IMR-90 (cell line): ENCODE data around the gene EVL. TPM values are rescaled to one million over a fixed set of nuclear protein-coding genes. Genes with fewer than 3 reads are reported as not detected.

Source experiments
- ATAC-seq: fragments of 200-7000 bp; cut with Tn5 transposase; 2 replicates; pipeline ENCODE4 v1.9.1; 2020; ENCODE audit warnings: low read depth, mild to moderate bottlenecking, moderate library complexity
- BruUV-seq: library from RNA; stranded (reverse); fragments of 400-500 nt; replicated peaks from 2 replicates; lab custom pipeline; 2021; lab: Mats Ljungman, UMichigan
- CTCF ChIA-PET: fragments of 300-600 bp; formaldehyde crosslinking; extraction: SDS; loops from one replicate; lab custom pipeline; 2021; ENCODE audit warnings: antibody characterized with exemption; lab: Yijun Ruan, JAX
- POLR2A ChIA-PET: fragments of 300-600 bp; sonication (Branson Sonifier 250); formaldehyde crosslinking; loops from one replicate; lab custom pipeline; 2022; ENCODE audit warnings: antibody characterized with exemption; ENCODE audit not compliant: unreplicated experiment; lab: Charles Lee
- DNase-seq: peaks from one replicate; pipeline ENCODE4 v3.0.0; 2013
- H2AFZ ChIP-seq: replicated peaks from 2 replicates; pipeline ENCODE3; 2013; ENCODE audit warnings: low read length, mild to moderate bottlenecking; ENCODE audit not compliant: poor library complexity
- H2AK5ac ChIP-seq: 2 replicates; pipeline ENCODE4 v1.6.1; 2013; ENCODE audit warnings: low read depth, low read length, inconsistent platforms
- H2AK9ac ChIP-seq: replicated peaks from 2 replicates; pipeline ENCODE3; 2013; ENCODE audit warnings: mild to moderate bottlenecking, low read depth, low read length, moderate library complexity; ENCODE audit not compliant: poor library complexity
- H2BK120ac ChIP-seq: 2 replicates; pipeline ENCODE4 v1.6.1; 2013; ENCODE audit warnings: low read depth, low read length, inconsistent platforms
- H2BK15ac ChIP-seq: 3 replicates; pipeline ENCODE4 v1.6.1; 2013; ENCODE audit warnings: low read depth, low read length, inconsistent platforms
- H2BK20ac ChIP-seq: 2 replicates; pipeline ENCODE4 v1.6.1; 2013; ENCODE audit warnings: low read depth, mild to moderate bottlenecking, inconsistent platforms, low read length, moderate library complexity
- H2BK5ac ChIP-seq: 2 replicates; pipeline ENCODE4 v1.6.1; 2013; ENCODE audit warnings: mild to moderate bottlenecking, low read depth, low read length, inconsistent platforms; ENCODE audit not compliant: poor library complexity, severe bottlenecking
- H3K14ac ChIP-seq: replicated peaks from 2 replicates; pipeline ENCODE4 v1.6.1; 2013; ENCODE audit warnings: low read depth, low read length, inconsistent platforms
- H3K18ac ChIP-seq: 2 replicates; pipeline ENCODE4 v1.6.1; 2013; ENCODE audit warnings: low read depth, low read length, control low read depth
- H3K23ac ChIP-seq: 2 replicates; pipeline ENCODE4 v1.6.1; 2013; ENCODE audit warnings: low read depth, low read length, inconsistent platforms
- H3K27ac ChIP-seq: 2 replicates; pipeline ENCODE4 v1.5.1; 2013; ENCODE audit warnings: mild to moderate bottlenecking, control low read depth, low read length; ENCODE audit not compliant: insufficient read depth
- H3K27me3 ChIP-seq: 2 replicates; pipeline ENCODE4 v1.6.1; 2013; ENCODE audit warnings: low read length; ENCODE audit not compliant: control insufficient read depth, insufficient read depth
- H3K36me3 ChIP-seq: 2 replicates; pipeline ENCODE4 v1.6.1; 2013; ENCODE audit warnings: low read length, mixed read lengths; ENCODE audit not compliant: control insufficient read depth, insufficient read depth
- H3K4ac ChIP-seq: 2 replicates; pipeline ENCODE4 v1.6.1; 2013; ENCODE audit warnings: low read depth, low read length, inconsistent platforms
- H3K4me1 ChIP-seq: 2 replicates; pipeline ENCODE4 v1.6.1; 2013; ENCODE audit warnings: low read length, mixed read lengths; ENCODE audit not compliant: control insufficient read depth, insufficient read depth
- H3K4me2 ChIP-seq: 2 replicates; pipeline ENCODE4 v1.6.1; 2013; ENCODE audit warnings: low read depth, mild to moderate bottlenecking, control low read depth, low read length, moderate library complexity
- H3K4me3 ChIP-seq: 2 replicates; pipeline ENCODE4 v1.5.1; 2013; ENCODE audit warnings: low read depth, mild to moderate bottlenecking, control low read depth, low read length, moderate library complexity; ENCODE audit not compliant: insufficient read depth
- H3K56ac ChIP-seq: 2 replicates; pipeline ENCODE4 v1.6.1; 2013; ENCODE audit warnings: low read length, inconsistent platforms; ENCODE audit not compliant: insufficient read depth; ENCODE audit errors: extremely low read depth
- H3K79me1 ChIP-seq, 2 experiments: 2 replicates each; pipeline ENCODE4 v1.6.1; 2013; ENCODE audit warnings: low read length in 2 of 2, inconsistent platforms in 1 of 2, low read depth in 1 of 2
- H3K9ac ChIP-seq: 2 replicates; pipeline ENCODE4 v1.6.1; 2013; ENCODE audit warnings: low read depth, low read length, control low read depth
- H3K9me1 ChIP-seq: 2 replicates; pipeline ENCODE4 v1.6.1; 2013; ENCODE audit warnings: low read length, inconsistent platforms; ENCODE audit not compliant: insufficient read depth
- H3K9me3 ChIP-seq: 2 replicates; pipeline ENCODE4 v1.6.1; 2013; ENCODE audit warnings: low read length; ENCODE audit not compliant: control insufficient read depth, insufficient read depth
- H4K20me1 ChIP-seq: 2 replicates; pipeline ENCODE4 v1.6.1; 2013; ENCODE audit warnings: low read length, inconsistent platforms; ENCODE audit not compliant: insufficient read depth
- H4K5ac ChIP-seq: 2 replicates; pipeline ENCODE4 v1.6.1; 2013; ENCODE audit warnings: mild to moderate bottlenecking, low read depth, low read length, control low read depth
- H4K8ac ChIP-seq, 2 experiments: 2 replicates each; pipeline ENCODE4 v1.6.1; 2013; ENCODE audit warnings: low read depth in 2 of 2, low read length in 2 of 2, control low read depth in 1 of 2, inconsistent platforms in 1 of 2
- H4K91ac ChIP-seq: 2 replicates; pipeline ENCODE4 v1.6.1; 2013; ENCODE audit warnings: low read depth, low read length, inconsistent platforms; ENCODE audit not compliant: insufficient read depth
- POLR2A ChIP-seq: IDR thresholded peaks from 2 replicates; pipeline ENCODE4 v1.6.1; 2012; ENCODE audit warnings: mild to moderate bottlenecking, low read depth, low read length
- WGBS, 2 experiments: methylation state at CpG; one replicate each; pipeline versions ENCODE4 v1.1.5 to v1.1.7; 2013; ENCODE audit warnings: missing lambda C conversion rate in 2 of 2; ENCODE audit not compliant: insufficient read length in 1 of 2; ENCODE audit errors: extremely low coverage in 2 of 2; 5-methylcytosine and 5-hydroxymethylcytosine counted together
- dilution Hi-C: fragments of 300-500 bp; cut with HindIII; formaldehyde crosslinking; loops from one replicate; pipeline ENCODE4 v1.14.3; 2018; ENCODE audit warnings: low sequenced_read_pairs; ENCODE audit not compliant: unreplicated experiment
- in situ Hi-C: fragments of 300-500 bp; cut with MboI; formaldehyde crosslinking; loops from 3 replicates; pipeline ENCODE4 v1.14.3; 2019; ENCODE audit warnings: low sequenced_read_pairs, inconsistent platforms, mixed read lengths
- intact Hi-C: fragments of 100-400 bp; cut with micrococcal nuclease; formaldehyde crosslinking; loops from 2 replicates; pipeline ENCODE4 v1.10.0; 2022
- polyA plus RNA-seq, 3 experiments: library from polyadenylated mRNA; depleted of rRNA; stranded (reverse); fragments of >200 nt; gene quantifications; 2 replicates each; pipeline ENCODE4 v1.2.3, GENCODE V29; 2012; ENCODE audit warnings: low replicate concordance in 1 of 3
- total RNA-seq: library from RNA; depleted of rRNA; stranded (reverse); fragments of >200 nt; gene quantifications from 2 replicates; pipeline ENCODE4 v1.2.3, GENCODE V29; 2012

EVL gene
- total and polyA plus RNA-seq, 2 of the 4 experiments (the other 2 are of a cell fraction): 7.2 to 36.5 TPM

GRCh38 chr14:100048786-100049185 is 16.4 kb upstream of the EVL start:
- Histone ChIP-seq H3K9ac (no peak overlapping the region), H2AK5ac (no peak overlapping the region; the same call in 1 of the 2 replicates), H3K36me3 (no peaks in the 10 kb centered on the region), H2AK9ac (no peak overlapping the region), H4K20me1 (no peaks in the 10 kb centered on the region; the same call in 1 of the 2 replicates), H3K27ac (no peak overlapping the region), H3K23ac (no peak overlapping the region), H3K18ac (no peak overlapping the region), H3K79me1 (peaks cover 14 to 18% of the 10 kb centered on the region in 2 experiments), H2BK120ac (no peak overlapping the region), H3K14ac (no peak overlapping the region), H3K4me1 (peaks cover 14% of the 10 kb centered on the region), H4K5ac (no peak overlapping the region), H3K9me1 (no peaks in the 10 kb centered on the region), H3K56ac (no peak overlapping the region), H2BK5ac (no peak overlapping the region), H4K8ac (no peak overlapping the region), H2BK20ac (no peak overlapping the region), H2BK15ac (no peak overlapping the region), H4K91ac (no peak overlapping the region), H2AFZ (no peak overlapping the region), H3K4me3 (no peak overlapping the region), H3K9me3 (no peaks in the 10 kb centered on the region), H3K27me3 (no peaks in the 10 kb centered on the region), H3K4ac (no peak overlapping the region), H3K4me2 (no peak overlapping the region)
- in situ Hi-C loops (no loop called here), intact Hi-C loops (no loop called here), dilution Hi-C loops (no loop called here)
- ChIA-PET POLR2A (no interaction called here), CTCF (no interaction called here)
- DNase-seq: no peak
- no TSS peak for BruUV-seq
- 100% methylated on average over 1 of the region's 3 CpGs; no CpG with 5 or more reads in 1 of the 2 experiments for WGBS, 2 experiments
- ATAC-seq: no peak
- TF ChIP-seq POLR2A: no peak
